Jurkat, Clone E6-1 (cell line): ENCODE results near the gene BCKDHA. TPM values are rescaled to one million over a fixed set of nuclear protein-coding genes. Genes with fewer than 3 reads are reported as not detected.

ENCODE experiments used
- DNase-seq: peaks from one replicate; pipeline ENCODE4 v3.0.0-alpha.2; 2011; ENCODE audit warnings: low read depth, low spot score
- H3K4me3 ChIP-seq: 2 replicates; pipeline ENCODE4 v1.5.1; 2011; ENCODE audit warnings: mild to moderate bottlenecking, low read length, control low read depth, moderate library complexity
- polyA plus RNA-seq: library from polyadenylated mRNA; unstranded; fragments of >200 nt; gene quantifications from one replicate; pipeline ENCODE4 v1.2.1, GENCODE V29; 2012; ENCODE audit warnings: missing spikeins; ENCODE audit not compliant: insufficient read length, insufficient read depth

Gene BCKDHA
- polyA plus RNA-seq, result 93.1 TPM

GRCh38 chr19:41397086-41398049 is at the start of gene BCKDHA, which contains the start of gene EXOSC5:
BCKDHA (plus strand) TSS chr19:41397818; CDS start chr19:41397828, 10 bp downstream.
EXOSC5 (minus strand) TSS chr19:41397359; CDS start chr19:41397328, 31 bp downstream.
- peak; percentile 100 for DNase-seq
- peak within 1 kb of the TSS; percentile 59 for H3K4me3 ChIP-seq

DNA sequence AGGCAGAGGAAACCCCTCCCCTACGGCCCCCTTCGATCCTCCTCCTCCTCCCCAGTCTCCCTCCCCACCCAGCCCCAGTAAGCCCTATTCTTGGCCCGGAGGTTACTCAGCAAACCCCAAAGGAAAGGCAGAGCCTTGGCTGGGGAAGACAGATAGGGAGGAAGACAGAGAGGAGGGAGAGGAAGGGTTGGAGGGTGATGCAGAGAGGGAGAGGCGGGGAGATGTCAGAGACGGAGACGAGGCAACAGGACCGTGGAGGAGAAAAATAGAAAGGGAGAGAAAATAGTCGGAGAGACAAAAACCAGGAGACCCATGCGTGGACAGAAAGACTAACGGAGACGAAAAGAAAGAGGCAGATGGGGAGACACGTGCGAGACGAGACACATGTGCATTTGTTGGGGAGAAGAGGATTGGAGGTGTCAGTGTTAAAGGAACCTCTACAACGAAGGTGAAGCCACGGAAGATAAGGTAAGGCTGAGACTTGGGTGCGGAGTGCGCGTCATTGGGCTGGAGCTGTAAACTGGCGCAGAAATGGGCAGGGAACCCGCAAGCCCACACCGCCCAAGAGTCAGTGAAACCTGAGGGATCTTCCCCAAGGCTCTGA is 46.8 kb upstream of the BCKDHA start:
- DNase-seq, result no peak
- no peak overlapping the region for H3K4me3 ChIP-seq

DNA sequence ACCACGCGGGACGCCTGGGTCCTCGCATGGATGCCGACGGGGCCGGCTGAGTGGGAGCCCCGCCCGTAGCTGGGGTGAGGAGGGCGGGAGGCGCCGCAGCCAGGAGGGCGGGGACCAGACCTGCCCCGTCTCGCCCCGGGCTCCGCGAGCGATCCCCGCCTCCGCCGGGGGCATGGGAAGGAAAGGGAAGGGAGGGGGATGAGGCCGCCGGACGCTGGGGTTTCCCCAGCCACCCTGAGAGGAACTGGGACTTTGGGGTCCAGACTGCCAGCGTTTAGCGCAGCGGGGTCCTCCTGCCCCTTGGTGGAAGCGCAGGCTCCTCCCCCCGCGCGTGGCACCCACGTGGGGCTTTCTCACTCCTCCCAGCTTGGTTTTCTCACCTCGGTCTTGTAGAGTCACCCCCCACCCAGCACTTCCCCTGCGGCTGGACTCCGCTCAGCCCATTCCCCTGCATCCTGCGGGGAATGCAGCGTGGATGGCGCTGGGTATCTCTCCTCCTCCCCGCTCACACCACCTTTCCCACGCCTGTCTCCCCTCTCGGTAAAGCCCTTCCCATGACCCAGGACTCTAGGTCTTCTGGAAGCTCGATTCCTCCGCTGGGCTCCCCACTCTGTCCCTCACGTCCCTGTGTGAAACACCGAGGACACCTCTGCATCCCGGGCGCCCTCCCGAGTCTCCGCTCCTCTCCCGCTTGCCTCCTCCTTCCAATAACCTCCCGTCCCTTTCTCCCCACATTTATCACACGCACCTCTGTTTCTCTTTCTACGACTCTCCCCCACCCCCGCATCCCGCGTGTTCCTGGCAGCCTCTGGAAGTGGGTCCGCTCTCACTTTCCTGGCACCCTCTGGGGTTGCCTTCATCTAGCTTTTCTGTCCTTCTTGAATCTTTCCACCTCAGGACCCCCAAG is 46.0 kb upstream of the BCKDHA start:
- no peak for DNase-seq
- H3K4me3 ChIP-seq, result peak overlapping the region; percentile 81

DNA sequence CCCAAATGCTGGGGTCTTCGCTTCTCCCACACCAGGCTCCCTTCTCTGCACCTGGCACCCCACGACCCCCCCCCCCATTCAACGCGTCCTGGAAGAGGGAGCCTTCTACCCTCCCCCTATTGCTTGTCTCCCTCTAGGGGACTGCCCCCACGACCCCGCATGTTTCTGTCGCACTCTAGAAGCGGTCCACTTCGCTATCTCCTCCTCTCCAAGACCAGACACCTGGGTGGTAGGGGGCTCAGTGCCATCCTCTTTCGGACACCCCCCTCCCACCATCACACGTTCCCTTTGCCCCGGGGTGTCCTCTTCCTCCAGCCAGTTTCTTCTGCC is 45.4 kb upstream of the BCKDHA start:
- DNase-seq, result no peak
- peak overlapping the region; percentile 81 for H3K4me3 ChIP-seq

GRCh38 chr19:41352609-41353465 is 44.8 kb upstream of the BCKDHA start:
- peak overlapping the region; percentile 81 for H3K4me3 ChIP-seq
- DNase-seq, result no peak

GRCh38 chr19:41353466-41354342 is 43.9 kb upstream of the BCKDHA start, which contains the start of gene TGFB1:
TGFB1 (minus strand) TSS chr19:41353922; CDS start chr19:41353044, 878 bp downstream.
- peak within 1 kb of the TSS; percentile 81 for H3K4me3 ChIP-seq
- peak; percentile 79 for DNase-seq

DNA sequence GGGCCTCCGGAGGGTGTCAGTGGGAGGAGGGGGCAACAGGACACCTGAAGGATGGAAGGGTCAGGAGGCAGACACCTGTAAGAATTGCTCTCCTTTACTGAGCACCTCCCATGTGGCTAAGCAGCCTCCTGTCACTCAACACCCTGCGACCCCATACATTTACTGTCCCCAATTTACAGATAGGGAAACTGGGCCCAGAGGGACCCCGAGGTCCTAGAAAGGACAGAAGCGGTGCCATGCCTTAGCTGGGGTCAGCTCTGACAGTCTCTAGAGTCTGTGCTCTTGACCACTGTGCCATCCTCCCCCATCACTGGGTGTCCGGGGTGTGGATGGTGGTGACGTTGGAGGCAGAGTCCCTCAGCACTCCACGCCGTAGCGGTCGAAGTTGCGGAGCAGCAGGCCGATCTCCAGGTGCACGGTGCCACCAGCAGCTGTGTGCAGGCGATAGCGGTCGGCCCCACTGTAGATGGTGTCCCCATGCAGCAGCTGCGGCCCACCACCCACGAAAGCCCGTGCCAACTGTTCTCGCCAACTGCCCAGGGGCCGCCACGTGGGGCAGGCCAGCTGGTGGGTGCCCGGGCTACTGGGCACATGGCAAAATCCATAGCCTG is 43.2 kb upstream of the BCKDHA start:
- H3K4me3 ChIP-seq, result peak overlapping the region; percentile 49
- DNase-seq, result no peak

- no peak for DNase-seq
- no peak overlapping the region for H3K4me3 ChIP-seq
These were observed 42.6 kb upstream of the BCKDHA start for GRCh38 chr19:41355035-41355434.

DNA sequence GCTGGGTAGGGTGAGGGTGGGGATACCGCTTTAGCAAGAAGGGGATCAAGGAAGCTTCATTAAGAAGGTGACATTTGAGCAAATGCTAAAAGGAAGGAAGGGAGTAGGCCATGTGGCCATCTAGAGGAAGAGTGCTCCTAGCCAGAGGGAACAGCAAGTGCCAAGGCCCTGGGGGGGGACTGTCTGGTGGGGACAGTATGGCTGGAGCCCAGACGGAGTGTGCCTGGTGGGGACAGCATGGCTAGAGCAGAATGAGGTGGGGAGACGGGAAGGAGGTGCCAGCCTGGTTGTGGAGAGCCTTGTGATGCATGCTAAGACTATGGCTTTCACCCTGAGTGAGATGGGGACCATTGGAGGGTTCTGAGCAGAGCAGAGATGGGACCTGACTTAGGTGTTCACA is 41.8 kb upstream of the BCKDHA start:
- no peak overlapping the region for H3K4me3 ChIP-seq
- no peak for DNase-seq

GRCh38 chr19:41356984-41357739 is 40.5 kb upstream of the BCKDHA start:
- no peak for DNase-seq
- no peak overlapping the region for H3K4me3 ChIP-seq

GRCh38 chr19:41357746-41358145 is 39.9 kb upstream of the BCKDHA start:
- no peak for DNase-seq
- no peak overlapping the region for H3K4me3 ChIP-seq

DNA sequence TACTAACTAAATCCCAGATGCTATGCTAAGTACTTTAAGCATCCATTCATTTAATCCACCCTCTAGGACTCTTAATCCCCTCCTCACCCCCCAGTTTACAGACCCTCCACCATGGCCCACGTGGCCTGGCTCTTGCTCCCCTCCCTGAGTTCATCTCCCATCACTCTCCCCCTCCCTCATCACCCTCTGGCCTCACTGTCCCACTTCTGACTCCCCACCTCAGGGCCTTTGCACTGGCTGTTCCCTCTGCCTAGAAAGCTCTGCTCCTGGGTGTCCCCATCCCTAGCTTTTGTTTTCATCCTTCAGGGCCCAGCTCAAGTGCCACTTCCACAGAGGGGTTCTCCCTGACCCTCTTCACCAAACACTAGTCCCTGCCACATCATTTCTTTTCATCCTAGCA is 37.9 kb upstream of the BCKDHA start:
- no peak for DNase-seq

GRCh38 chr19:41362143-41362847 is 35.3 kb upstream of the BCKDHA start:
- H3K4me3 ChIP-seq, result no peak overlapping the region
- no peak for DNase-seq

More for the DNA sequence above, 37.9 kb upstream of the BCKDHA start:
- no peak overlapping the region for H3K4me3 ChIP-seq

GRCh38 chr19:41363371-41363752 is 34.3 kb upstream of the BCKDHA start:
- peak overlapping the region; percentile 92 for H3K4me3 ChIP-seq
- no peak for DNase-seq

- peak within 1 kb of the TSS; percentile 92 for H3K4me3 ChIP-seq
- peak; percentile 98 for DNase-seq
These were observed 33.7 kb upstream of the BCKDHA start, which contains the start of gene B9D2 for GRCh38 chr19:41363753-41364523. B9D2 (minus strand) TSS chr19:41364149; CDS start chr19:41363519, 630 bp downstream.
